GM12878 (cell line): ENCODE data around the gene GHITM. TPM values are rescaled to one million over a fixed set of nuclear protein-coding genes. Genes with fewer than 3 reads are reported as not detected.

Experiments used
- ATAC-seq: fragments of 200-7000 bp; cut with Tn5 transposase; 3 replicates; pipeline ENCODE4 v1.9.1; 2020; ENCODE audit warnings: mild to moderate bottlenecking, moderate library complexity
- BruUV-seq: library from RNA; stranded (reverse); fragments of 400-500 nt; replicated peaks from 2 replicates; lab custom pipeline; 2021; lab: Mats Ljungman, UMichigan
- CTCF ChIA-PET: fragments of 300-600 bp; sonication (Branson Sonifier 250); formaldehyde crosslinking; extraction: SDS; loops from one replicate; lab custom pipeline; 2021; ENCODE audit warnings: inconsistent platforms; lab: Yijun Ruan, JAX
- POLR2A ChIA-PET: fragments of 350-600 bp; formaldehyde crosslinking; extraction: SDS; loops from one replicate; lab custom pipeline; 2021; ENCODE audit warnings: inconsistent platforms; lab: Charles Lee
- RAD21 ChIA-PET: fragments of 300-600 bp; sonication (Branson Sonifier 250); formaldehyde crosslinking; loops from one replicate; lab custom pipeline; 2023; ENCODE audit warnings: antibody characterized with exemption; ENCODE audit not compliant: unreplicated experiment; lab: Charles Lee
- SMC1A ChIA-PET: fragments of 300-600 bp; sonication (Branson Sonifier 250); formaldehyde crosslinking; loops from one replicate; lab custom pipeline; 2023; ENCODE audit not compliant: unreplicated experiment, uncharacterized antibody; lab: Charles Lee
- DNase-seq: peaks from one replicate; pipeline ENCODE4 v3.0.0-alpha.2; 2011; ENCODE audit warnings: low read depth, low spot score
- FAIRE-seq: peaks from 3 replicates; lab custom pipeline; 2011; peaks lifted over from hg19 to GRCh38; lab: Jason Lieb, UNC
- H2AFZ ChIP-seq: 2 replicates; pipeline ENCODE4 v1.6.0; 2011; ENCODE audit warnings: low read depth, low read length, control low read depth; ENCODE audit not compliant: control insufficient read depth
- H3K27ac ChIP-seq: 2 replicates; pipeline ENCODE4 v1.5.1; 2011; ENCODE audit warnings: control low read depth; ENCODE audit not compliant: control insufficient read depth, insufficient read depth
- H3K27me3 ChIP-seq, 2 experiments: replicated peaks in 1 of 2; 2 replicates each; pipeline versions ENCODE4 v1.6.0 to v1.6.1; 2011; ENCODE audit warnings: low read length in 1 of 2; ENCODE audit not compliant: control insufficient read depth in 2 of 2, insufficient read depth in 2 of 2
- H3K36me3 ChIP-seq, 2 experiments: 2 replicates each; pipeline ENCODE4 v1.5.1; 2011; ENCODE audit warnings: low read length in 1 of 2; ENCODE audit not compliant: control insufficient read depth in 2 of 2, insufficient read depth in 2 of 2
- H3K4me1 ChIP-seq: 2 replicates; pipeline ENCODE4 v1.6.1; 2011; ENCODE audit warnings: mild to moderate bottlenecking, low read length, moderate library complexity, mixed read lengths; ENCODE audit not compliant: control insufficient read depth, insufficient read depth
- H3K4me2 ChIP-seq: 2 replicates; pipeline ENCODE4 v1.6.0; 2011; ENCODE audit warnings: control low read depth; ENCODE audit not compliant: control insufficient read depth, insufficient read depth
- H3K4me3 ChIP-seq: fragments of 200-600 bp; sonication (generic); 2 replicates; pipeline ENCODE4 v1.5.1; 2016
- H3K79me2 ChIP-seq: 2 replicates; pipeline ENCODE4 v1.6.0; 2011; ENCODE audit warnings: low read length; ENCODE audit not compliant: control insufficient read depth, insufficient read depth
- H3K9ac ChIP-seq: 2 replicates; pipeline ENCODE4 v1.8.0; 2011; ENCODE audit warnings: low read length, control low read depth, mixed read lengths; ENCODE audit not compliant: control insufficient read depth, insufficient read depth
- H3K9me3 ChIP-seq: replicated peaks from 3 replicates; pipeline ENCODE4 v1.5.1; 2011; ENCODE audit warnings: mild to moderate bottlenecking, low read length; ENCODE audit not compliant: control insufficient read depth, insufficient read depth
- H4K20me1 ChIP-seq: 2 replicates; pipeline ENCODE4 v1.6.0; 2011; ENCODE audit not compliant: control insufficient read depth, insufficient read depth
- EED ChIP-seq: sonication (generic); IDR thresholded peaks from 2 replicates; pipeline ENCODE4 v1.6.1; 2016; ENCODE audit warnings: antibody characterized with exemption, low read depth
- FOS ChIP-seq: IDR thresholded peaks from 3 replicates; pipeline ENCODE4 v1.6.1; 2011; ENCODE audit warnings: borderline replicate concordance; ENCODE audit not compliant: insufficient read length; ENCODE audit errors: extremely low read depth
- HCFC1 ChIP-seq: fragments of 150-350 bp; IDR thresholded peaks from 2 replicates; pipeline ENCODE4 v1.6.1; 2014; ENCODE audit warnings: low read length
- IKZF1 ChIP-seq: fragments of 450-650 bp; conservative IDR thresholded peaks from 2 replicates; pipeline ENCODE4 v1.6.1; 2017; ENCODE audit warnings: antibody characterized with exemption, mild to moderate bottlenecking
- MYB ChIP-seq: fragments of 150-350 bp; IDR thresholded peaks from 2 replicates; pipeline ENCODE4 v1.6.1; 2014; ENCODE audit warnings: mild to moderate bottlenecking, low read depth, low read length, borderline replicate concordance
- NR2F1 ChIP-seq: fragments of 450-650 bp; conservative IDR thresholded peaks from 2 replicates; pipeline ENCODE4 v1.6.1; 2017; ENCODE audit warnings: mild to moderate bottlenecking
- PAX8 ChIP-seq: fragments of 450-650 bp; IDR thresholded peaks from 2 replicates; pipeline ENCODE4 v1.6.1; 2017; ENCODE audit warnings: mild to moderate bottlenecking, moderate library complexity
- SREBF1 ChIP-seq: IDR thresholded peaks from 2 replicates; pipeline ENCODE4 v1.6.1; 2012; ENCODE audit warnings: mild to moderate bottlenecking, low read length
- SUPT20H ChIP-seq: IDR thresholded peaks from 2 replicates; pipeline ENCODE4 v1.6.1; 2011; ENCODE audit warnings: low read depth, mild to moderate bottlenecking, low read length, moderate library complexity, borderline replicate concordance; ENCODE audit not compliant: control insufficient read depth
- WGBS: methylation state at CpG from one replicate; pipeline ENCODE4 v1.1.6; 2016; ENCODE audit warnings: low lambda C conversion rate; ENCODE audit not compliant: insufficient replicate concordance, insufficient coverage; ENCODE audit errors: missing lambda C conversion rate; 5-methylcytosine and 5-hydroxymethylcytosine counted together
- in situ Hi-C: fragments of 300-500 bp; cut with MboI; formaldehyde crosslinking; loops from 9 replicates; pipeline ENCODE4 v1.14.3; 2018; ENCODE audit warnings: mixed read lengths
- intact Hi-C: fragments of 100-400 bp; cut with micrococcal nuclease; formaldehyde crosslinking; loops from one replicate; pipeline ENCODE4 v1.14.2; 2022; ENCODE audit not compliant: unreplicated experiment
- polyA plus RNA-seq, 11 experiments: library from polyadenylated mRNA; depleted of rRNA in 4 of 11; unstranded in 6 of 11; stranded (reverse) in 5 of 11; fragments of >200 nt; fragmentation: Nextera tagmentation in 4 of 11; fragmentation: Illumina TruSeq in 1 of 11; extraction: Ambion mirVana in 4 of 11; extraction: Trizol in 1 of 11; gene quantifications; 1 replicate in 1 of 11; 2 replicates in 10 of 11; pipeline versions ENCODE4 v1.2.1 to v1.2.3, GENCODE V29; 2011 to 2016; ENCODE audit warnings: inconsistent platforms in 2 of 11, missing spikeins in 2 of 11, low read depth in 1 of 11
- total RNA-seq, 4 experiments: library from RNA; depleted of rRNA in 3 of 4; stranded (reverse); fragments of >200 nt in 3 of 4; fragmentation: Illumina TruSeq in 1 of 4; extraction: Trizol in 1 of 4; gene quantifications; 2 replicates each; pipeline versions ENCODE4 v1.2.1 to v1.2.3, GENCODE V29; 2013 to 2021

The GHITM gene
- total and polyA plus RNA-seq, 10 of the 15 experiments (the other 5 are each of a cell fraction or from before 2014, with no cell fraction given), result 120 to 501 (median 209) TPM

- Histone ChIP-seq H4K20me1 (no peaks in the 10 kb centered on the region), H3K27me3 (no peaks in the 10 kb centered on the region; a peak in 1 of 4 replicates), H3K4me1 (no peaks in the 10 kb centered on the region), H3K36me3 (no peaks in the 10 kb centered on the region), H3K4me2 (no peak overlapping the region), H3K4me3 (no peak overlapping the region), H3K9me3 (peaks cover 3% of the 10 kb centered on the region; the same call in 1 of the 3 replicates), H3K79me2 (no peaks in the 10 kb centered on the region), H3K27ac (no peak overlapping the region), H2AFZ (no peak overlapping the region), H3K9ac (no peak overlapping the region)
- BruUV-seq, result no TSS peak
- intact Hi-C loops (no loop called here), in situ Hi-C loops (no loop called here)
- POLR2A ChIA-PET, result no interaction called here
- TF ChIP-seq MYB, result no peak
- TF ChIP-seq EED, result no peak
- no peak for TF ChIP-seq PAX8
- no peak for TF ChIP-seq HCFC1
- TF ChIP-seq SUPT20H, result no peak
- no peak for TF ChIP-seq FOS
- no peak for TF ChIP-seq IKZF1
- TF ChIP-seq NR2F1, result no peak
- TF ChIP-seq SREBF1, result no peak
- 6% methylated on average over 1 of the region's 1 CpG for WGBS
- RAD21 ChIA-PET, result interaction anchor here (0.7 kb wide), 1 partner anchor 40 kb away, joined by 3 read pairs; no protein-coding TSS in a partner anchor
- CTCF ChIA-PET, result interaction anchor here (0.8 to 1.4 kb wide), 2 partner anchors 76 to 78 kb away, joined by 3 to 5 read pairs; no protein-coding TSS in a partner anchor
- ATAC-seq (no peak), DNase-seq (no peak), FAIRE-seq (no peak)
- SMC1A ChIA-PET, result no interaction called here
Observed at GRCh38 chr10:84126785-84127167, 12.5 kb upstream of the GHITM start.
